HG03575 (cell line): ENCODE data around the gene HNRNPA3.

Experiments
- ATAC-seq: cut with Tn5 transposase; IDR thresholded peaks from one replicate; pipeline ENCODE4 v1.9.1; 2021; ENCODE audit not compliant: unreplicated experiment, insufficient number of reproducible peaks, low FRiP score; ENCODE audit errors: extremely low read depth

Gene HNRNPA3

GRCh38 chr2:177249038-177249437 is 36.4 kb downstream of the HNRNPA3 start:
- ATAC-seq: no peak

- no peak for ATAC-seq
Measured at GRCh38 chr2:177250461-177250860, 37.9 kb downstream of the HNRNPA3 start.

GRCh38 chr2:177251165-177251542 is 38.6 kb downstream of the HNRNPA3 start:
- no peak for ATAC-seq

- no peak for ATAC-seq
Measured at GRCh38 chr2:177252808-177253531, 40.4 kb downstream of the HNRNPA3 start.

GRCh38 chr2:177253704-177254103 is 41.1 kb downstream of the HNRNPA3 start:
- no peak for ATAC-seq

GRCh38 chr2:177254433-177255226 is 42.0 kb downstream of the HNRNPA3 start:
- ATAC-seq: no peak

GRCh38 chr2:177255227-177255601 is 42.6 kb downstream of the HNRNPA3 start:
- ATAC-seq: no peak

GRCh38 chr2:177256026-177256425 is 43.4 kb downstream of the HNRNPA3 start:
- ATAC-seq: no peak

- ATAC-seq: no peak
Measured at GRCh38 chr2:177256695-177257094, 44.1 kb downstream of the HNRNPA3 start.

- ATAC-seq: no peak
Measured at GRCh38 chr2:177257471-177257870, 44.9 kb downstream of the HNRNPA3 start.

- ATAC-seq: no peak
Measured at GRCh38 chr2:177258059-177258458, 45.5 kb downstream of the HNRNPA3 start.

- ATAC-seq: no peak
Measured at GRCh38 chr2:177260379-177260778, 47.8 kb downstream of the HNRNPA3 start.

- no peak for ATAC-seq
Measured at GRCh38 chr2:177261116-177262060, 48.8 kb downstream of the HNRNPA3 start.

GRCh38 chr2:177262092-177262491 is 49.5 kb downstream of the HNRNPA3 start:
- ATAC-seq: no peak

GRCh38 chr2:177262958-177263450 is 50.4 kb downstream of the HNRNPA3 start:
- ATAC-seq: no peak

- no peak for ATAC-seq
Measured at GRCh38 chr2:177263451-177264208, 51.0 kb downstream of the HNRNPA3 start.

GRCh38 chr2:177264209-177264692 is 51.7 kb downstream of the HNRNPA3 start:
- no peak for ATAC-seq
